HG02623 (cell line): ENCODE results near the gene LSM14A.
"Not testable (repeated sequence)": the region's sequence is repeated elsewhere in the genome, so short reads cannot be mapped to it uniquely, and the experiment has no call there.

ENCODE experiments used
- ATAC-seq: cut with Tn5 transposase; IDR thresholded peaks from one replicate; pipeline ENCODE4 v1.9.1; 2021; ENCODE audit warnings: moderate library complexity; ENCODE audit not compliant: unreplicated experiment

The LSM14A gene

DNA sequence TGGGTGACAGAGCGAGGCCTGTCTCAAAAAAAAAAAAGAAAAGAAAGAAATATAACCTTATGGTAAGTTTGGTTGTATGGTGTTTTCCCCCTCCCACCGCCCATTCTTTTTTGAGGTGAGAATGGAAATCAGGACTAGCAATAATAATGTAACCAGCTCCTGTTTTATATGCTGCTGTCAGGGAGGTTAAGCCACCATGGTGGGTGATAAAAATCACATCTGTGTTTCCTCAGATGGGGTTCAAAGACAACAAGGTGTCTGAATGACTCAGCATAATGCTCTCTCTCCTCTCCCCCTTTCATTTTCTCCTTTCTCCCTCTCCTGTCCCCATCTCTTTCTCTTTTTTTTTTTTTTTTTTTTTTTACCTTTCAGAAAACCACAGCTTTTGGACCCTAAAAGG, 53.7 kb downstream of the LSM14A start:
- no peak for ATAC-seq

DNA sequence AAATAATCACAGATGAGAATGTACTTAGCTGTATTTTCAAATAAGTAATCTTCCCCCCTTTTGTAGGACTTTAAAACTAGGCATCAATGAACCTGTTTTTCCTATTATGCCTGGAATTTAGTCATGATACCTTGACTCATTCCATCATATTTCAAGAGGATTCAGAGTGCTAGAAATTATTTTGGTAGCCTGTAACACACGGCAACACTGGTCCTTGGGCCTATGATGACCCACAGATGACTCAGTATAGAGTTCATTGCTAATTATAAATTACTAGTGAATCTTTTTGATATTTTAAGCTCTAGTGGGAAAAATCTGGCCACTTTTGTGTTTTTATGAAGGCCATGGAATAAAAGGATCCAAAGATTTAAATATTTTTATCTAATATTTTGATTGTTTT, 56.0 kb downstream of the LSM14A start:
- ATAC-seq = no peak

DNA sequence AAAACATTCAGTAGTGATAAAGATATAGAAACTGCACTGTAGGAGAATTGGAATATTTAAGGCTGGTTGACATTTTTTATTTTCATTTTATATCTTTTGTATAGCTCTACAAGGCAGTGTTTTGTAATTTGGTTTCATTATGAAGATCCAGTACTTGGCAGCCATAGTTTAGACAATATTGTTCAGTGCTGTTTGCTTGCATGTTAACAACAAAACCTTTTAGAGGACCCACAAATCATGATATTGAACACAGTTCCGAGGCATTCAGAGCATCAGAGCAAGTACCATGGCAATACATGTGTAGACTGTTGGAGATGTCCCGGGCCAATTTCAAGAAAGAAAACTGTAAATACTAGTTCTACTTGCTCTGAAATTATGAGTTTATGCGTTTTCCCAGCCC, 56.5 kb downstream of the LSM14A start:
- ATAC-seq = no peak

DNA sequence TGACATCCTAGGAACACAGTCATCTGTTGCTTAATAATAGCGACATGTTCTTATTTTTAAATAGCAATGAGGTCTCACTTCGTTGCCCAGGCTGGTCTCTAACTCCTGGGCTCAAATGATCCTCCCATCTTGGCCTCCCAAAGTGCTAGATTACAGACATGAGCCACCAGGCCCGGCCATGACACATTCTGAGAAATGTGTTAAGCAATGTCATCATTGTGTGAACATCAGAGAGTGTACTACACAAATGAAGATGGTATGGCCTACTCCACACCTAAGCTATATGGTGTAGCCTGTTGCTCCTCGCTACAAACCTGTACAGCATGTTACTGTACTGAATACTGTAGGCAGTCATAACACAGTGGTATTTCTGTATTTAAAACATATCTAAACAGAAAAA, 57.4 kb downstream of the LSM14A start:
- no peak for ATAC-seq

DNA sequence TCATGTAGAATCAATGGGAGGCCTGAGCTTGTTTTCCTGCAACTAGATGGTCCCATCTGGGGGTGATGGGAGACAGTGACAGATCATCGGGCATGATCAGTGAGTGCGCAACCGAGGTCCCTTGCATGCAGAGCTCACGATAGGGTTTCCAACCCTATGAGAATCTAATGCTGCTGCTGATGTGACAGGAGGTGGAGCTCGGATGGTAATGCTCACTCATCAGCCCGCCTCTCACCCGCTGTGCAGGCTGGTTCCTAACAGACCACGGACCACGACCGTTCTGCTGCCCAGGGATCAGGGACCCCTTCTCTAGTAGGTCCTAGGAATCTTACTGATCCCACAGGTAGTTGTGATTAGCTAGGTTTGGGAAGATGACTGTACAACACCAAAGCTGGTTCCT, 58.5 kb downstream of the LSM14A start:
- ATAC-seq = no peak

DNA sequence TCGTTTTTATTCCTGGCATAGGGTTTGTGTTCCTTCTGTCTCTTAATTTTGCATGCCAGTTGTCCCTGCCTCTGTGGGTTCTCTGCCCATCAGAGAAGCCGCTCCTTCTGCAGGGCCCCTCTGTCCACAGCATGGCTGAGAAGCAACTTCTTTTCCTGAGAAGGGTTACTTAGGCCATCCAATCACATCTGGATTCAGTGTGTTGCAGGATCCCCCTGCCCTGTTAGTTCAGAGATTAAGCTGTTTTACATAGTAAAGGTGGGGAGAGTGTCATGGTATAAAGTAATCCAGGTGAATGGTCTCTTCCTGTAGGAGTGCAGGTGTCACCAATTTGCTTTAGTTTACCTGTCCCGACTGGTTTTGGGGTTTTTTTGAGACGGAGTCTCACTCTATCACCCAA, 59.1 kb downstream of the LSM14A start:
- no peak for ATAC-seq

DNA sequence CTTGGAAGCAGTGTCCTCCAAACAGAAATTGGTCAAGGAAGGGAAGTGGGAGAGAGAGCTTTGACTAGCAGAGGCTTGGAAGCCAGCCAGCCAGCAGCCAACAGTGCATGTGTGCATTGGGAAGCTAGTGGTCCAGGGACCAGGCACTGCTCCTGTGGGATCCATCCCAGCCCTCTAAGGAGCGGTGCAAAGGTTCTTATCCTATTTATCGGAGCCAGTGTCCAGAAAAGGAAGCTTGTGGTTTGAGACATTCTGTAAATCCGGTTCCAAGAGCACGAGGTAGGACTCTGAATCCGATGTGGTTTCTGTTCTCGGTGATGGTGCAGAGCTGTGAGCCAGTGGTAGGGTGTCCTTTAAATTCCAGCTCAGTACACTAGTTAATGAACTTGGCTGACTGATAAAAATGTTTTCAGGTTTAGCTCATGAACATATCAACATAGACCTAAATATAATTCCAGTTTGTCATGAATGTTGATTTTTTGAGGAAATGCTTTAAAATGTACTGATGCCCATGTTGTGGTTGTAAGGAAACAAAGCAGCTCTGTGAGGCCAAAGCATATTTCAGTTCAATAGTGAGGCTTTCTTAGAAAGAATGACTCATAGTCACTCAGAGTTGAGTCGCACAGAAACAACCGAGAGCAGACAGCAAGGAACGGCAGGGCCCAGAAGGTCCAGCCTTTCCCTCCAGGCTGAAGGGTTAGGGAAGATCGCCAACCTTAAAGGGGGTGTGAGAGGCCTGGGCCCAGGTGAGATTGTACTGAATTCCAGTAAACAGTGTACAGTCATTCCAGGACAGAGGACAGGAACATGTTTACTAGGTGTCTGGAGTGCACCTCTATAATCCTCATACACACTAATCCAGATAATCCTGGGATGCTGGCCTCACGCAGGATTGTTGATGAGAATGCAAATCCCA, 60.5 kb downstream of the LSM14A start:
- ATAC-seq = no peak

DNA sequence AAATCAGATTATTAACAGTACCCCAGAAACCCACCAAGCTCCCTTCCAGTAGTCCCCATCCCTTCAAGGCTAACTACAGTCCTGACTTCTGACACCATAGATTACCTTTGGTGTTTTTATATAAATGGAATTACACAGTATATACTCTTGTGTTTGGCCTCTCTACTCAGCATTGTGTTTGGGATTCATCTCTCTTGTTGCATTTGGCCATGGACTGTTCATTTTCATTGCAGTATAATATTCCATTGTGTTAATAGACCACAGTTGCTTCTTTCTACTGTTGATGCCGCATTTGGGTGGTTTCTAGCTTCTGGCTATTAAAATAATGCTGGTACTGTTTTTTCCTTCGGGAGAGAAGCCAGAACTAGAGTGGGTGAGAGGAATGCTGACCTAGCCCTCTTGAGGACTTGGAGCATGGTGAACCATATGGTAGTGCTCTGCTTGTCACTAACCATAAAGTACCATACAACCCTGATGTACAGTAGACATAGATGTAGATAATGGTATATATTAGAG, 63.2 kb downstream of the LSM14A start:
- no peak for ATAC-seq

DNA sequence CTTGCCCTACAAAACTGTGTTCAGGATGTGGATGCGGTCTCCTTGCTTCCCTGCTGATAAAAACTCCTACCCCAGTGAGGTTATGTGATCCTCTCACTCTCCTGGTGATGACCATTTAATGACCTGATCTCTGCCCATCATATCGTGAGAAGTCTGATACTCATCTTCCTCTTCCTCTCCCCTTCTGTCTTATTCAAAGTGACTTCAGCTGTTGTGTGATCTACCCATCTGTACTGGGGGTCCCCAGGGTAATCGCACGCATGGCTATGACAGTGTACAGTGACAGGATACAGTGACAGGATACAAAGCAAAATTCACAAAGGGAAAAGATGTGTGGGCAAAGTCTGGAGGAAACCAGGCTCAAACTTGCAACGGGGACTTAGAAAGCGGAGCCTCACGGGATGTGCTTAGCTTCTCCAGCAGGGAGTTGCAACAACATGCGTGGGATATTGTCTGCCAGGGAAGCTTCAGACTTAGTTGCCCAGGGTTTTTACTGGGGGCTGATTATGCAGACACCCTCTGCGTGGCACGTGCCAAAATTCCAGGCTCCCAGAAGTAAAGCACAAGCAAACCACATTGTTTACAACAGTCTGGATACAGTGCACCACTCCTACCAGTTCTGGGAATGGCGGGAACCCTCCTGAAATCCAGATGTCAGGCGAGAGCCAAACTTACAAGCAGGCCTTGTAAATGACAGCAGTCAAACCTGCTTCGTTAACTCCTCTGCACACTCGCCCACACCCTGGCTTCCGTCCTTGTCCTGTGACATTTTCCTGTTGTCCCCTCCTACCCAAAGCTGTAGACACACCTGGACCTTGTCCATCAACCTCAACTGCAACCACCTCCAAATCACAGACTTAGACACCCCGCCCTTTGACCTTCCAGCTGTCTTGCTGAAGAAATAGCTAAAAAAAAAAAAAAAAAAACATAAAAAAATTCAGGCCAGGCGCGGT, 64.0 kb downstream of the LSM14A start:
- ATAC-seq = no peak

DNA sequence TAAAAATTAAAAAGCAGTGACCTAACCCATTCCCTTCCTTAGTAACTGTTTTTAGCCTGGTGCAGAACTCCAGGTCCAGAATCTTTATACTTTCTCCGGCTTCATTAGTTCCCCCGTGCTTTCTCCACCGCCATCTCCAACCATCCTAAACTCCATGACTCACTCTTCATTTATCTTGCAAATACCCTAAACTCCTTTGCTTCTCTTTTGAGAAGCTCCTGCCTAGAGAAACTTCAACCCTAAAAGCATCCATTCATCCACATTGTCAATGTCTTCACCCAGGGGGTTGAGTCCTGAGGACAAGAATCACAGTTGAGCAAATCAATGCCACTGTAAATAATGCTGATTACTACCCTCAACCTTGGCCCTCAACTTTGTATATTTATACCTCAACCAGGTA, 65.0 kb downstream of the LSM14A start:
- no peak for ATAC-seq

DNA sequence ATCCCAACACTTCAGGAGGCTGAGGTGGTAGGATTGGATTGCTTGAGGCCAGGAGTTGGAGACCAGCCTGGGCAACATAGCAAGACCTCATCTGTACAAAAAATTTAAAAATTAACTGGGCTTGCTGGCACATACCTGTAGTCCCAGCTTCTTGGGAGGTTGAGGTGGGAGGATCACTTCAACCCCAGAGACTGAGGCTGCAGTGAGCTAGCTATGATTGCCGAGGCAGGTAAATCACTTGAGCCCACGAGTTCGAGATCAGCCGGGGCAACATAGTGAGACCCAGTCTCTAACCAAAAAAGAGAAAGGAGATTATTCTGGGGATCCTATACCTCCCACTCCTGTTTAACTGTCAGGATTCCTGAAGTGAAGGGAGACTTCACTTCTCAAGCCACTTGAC, 65.6 kb downstream of the LSM14A start:
- no peak for ATAC-seq

DNA sequence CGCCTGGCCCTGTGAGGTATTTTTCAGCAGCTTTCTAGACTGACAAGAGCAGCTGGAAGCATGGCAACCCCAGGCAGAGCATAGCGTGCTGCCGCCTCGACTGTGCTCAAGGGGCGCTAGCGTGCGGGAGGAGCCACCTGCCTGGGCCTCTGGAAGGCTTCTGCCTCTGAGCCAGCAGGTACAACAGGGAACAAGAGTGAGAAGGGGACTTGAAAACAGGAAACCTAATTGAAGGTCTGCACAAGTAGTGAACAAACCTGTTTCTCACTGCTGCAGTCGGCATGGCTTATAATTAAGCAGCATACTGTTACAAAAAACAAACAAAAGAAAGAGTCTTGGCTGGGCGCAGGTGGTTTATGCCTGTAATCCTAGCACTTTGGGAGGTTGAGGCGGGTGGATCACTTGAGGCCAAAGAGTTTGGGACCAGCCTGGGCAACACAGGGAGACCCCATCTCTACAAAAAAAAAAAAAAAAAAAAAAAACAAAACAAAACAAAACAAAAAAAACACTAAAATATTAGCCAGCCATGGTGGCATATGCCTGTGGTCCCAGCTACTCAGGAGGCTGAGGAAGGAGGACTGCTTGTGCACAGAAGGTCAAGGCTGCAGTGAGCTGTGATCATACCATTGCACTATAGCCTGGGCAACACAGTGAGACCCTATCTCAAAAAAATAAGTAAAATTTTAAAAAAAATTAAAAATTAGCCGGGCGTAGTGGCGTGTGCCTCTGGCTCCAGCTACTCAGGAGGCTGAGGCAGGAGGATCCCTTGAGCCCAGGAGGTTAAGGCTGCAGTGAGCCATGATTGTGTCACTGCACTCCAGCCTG, 69.4 kb downstream of the LSM14A start:
- no peak for ATAC-seq

DNA sequence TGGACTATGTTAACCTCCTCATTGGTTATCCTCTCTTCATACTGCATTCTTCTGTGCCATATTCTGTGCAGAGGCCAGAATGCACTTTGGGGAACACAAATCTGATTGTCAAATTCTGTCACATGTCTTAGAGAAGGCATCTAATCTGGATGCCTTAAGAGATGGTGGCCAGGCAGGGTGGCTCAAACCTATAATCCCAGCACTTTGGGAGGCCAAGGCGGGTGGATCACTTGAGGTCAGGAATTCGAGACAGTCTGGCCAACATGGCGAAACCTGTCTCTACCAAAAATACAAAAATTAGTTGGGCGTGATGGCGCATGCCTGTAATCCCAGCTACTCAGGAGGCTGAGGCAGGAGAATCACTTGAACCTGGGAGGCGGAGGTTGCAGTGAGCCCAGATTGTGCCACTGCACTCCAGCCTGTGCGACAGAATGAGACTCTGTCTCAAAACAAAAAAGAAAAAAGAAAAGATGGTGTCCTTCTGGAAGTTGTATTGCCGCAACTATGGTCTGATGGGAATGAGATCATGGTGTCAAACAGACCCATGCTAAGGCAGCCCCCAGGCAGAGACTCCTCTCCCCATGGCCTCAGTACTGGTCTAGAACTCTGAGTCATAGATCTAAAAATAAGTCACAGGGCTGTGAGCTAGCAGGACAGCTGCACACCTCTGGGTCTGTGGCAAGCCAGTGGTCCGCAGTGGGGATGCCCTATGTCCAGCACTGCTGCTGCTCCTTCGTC, 71.0 kb downstream of the LSM14A start:
- not testable (repeated sequence) for ATAC-seq

DNA sequence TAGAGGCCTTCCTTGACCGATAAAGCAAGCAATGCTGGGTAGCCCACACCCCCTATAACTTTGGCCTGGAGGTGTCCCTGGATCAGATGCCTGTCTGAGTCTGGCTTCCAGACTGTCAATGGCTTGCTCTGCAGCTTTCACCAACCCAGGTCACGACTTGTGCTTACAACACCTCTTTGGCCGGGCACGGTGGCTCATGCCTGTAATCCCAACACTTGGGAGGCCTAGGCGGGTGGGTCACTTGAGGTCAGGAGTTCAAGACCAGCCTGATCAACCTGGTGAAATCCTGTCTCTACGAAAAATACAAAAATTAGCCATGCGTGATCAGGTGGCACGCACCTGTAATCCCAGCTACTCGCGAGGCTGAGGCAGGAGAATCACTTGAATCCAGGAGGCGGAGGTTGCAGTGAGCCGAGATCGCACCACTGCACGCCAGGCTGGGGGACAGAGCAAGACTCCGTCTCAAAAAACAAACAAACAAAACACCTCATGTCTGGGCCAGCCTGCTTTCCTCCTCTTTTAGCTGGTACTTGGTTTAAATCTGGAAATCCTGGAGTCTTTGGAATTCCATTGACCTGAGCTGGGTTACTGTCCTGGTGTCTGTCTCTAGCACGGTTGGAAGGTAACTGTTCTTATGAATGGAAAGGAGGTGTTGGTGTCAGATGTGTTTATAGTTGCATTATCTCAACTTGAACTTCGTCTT, 71.7 kb downstream of the LSM14A start:
- no peak for ATAC-seq

DNA sequence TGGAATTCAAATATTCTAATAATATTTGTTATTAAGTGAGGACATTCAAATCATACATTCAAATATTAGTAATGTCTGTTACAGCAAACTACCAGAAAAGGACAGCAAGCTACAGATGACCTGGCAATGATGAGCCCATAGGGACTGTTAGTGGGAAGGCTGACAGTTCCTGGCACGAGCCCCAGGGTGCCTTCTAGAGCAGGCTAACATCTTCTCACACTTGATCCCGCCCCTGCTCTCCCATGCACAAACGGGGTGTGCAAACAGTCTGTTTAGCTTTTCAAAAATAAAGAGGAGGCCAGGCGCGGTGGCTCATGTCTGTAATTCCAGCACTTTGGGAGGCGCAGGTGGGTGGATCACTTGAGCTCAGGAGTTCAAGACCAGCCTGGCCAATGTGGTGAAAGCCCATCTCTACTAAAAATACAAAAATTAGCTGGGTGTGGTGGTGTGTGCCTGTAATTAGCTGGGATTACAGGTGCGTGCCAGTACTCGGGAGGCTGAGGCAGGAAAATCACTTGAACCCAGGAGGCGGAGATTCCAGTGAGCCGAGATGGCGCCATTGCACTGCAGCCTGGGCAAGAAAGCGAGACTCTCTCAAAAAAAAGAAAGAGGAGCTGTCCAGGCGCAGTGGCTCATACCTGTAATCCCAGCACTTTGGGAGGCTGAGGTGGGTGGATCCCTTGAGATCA, 72.5 kb downstream of the LSM14A start:
- no peak for ATAC-seq

DNA sequence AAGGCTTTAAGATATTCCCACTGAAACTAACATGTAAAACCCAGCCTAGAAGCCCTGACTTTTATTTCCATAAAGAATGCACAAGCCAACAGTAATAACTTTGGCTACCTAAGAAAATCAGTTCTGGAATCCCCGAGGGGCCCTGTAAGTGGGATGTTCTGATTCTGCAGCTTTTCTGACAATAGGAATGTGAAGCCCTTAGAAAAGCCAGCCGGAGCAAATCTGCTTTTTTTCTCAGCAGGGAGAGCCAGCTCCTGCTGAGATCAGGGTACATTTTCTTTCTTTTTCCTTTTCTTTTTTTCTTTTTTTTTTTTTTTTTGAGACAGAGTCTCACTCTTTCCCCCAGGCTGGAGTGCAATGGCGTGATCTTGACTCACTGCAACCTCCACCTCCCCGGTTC, 74.0 kb downstream of the LSM14A start:
- no peak for ATAC-seq

DNA sequence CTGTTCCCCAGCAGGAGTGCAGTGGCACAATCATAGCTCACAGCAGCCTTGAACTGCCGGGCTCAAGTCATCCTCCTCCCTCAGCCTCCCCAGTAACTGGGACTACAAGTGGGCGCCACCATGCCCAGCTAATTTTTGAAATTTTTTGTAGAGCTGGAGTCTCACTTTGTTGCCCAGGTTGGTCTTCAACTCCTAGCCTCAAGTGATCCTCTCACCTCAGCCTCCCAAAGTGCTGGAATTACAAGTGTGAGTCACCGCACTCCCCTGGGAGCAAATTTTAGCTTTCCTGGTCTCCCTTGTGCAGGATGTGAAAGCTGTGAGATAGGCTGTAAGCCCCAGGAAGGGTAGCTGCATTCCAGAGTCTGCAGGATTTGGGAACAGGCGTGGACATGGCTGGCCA, 76.6 kb downstream of the LSM14A start:
- ATAC-seq = no peak

DNA sequence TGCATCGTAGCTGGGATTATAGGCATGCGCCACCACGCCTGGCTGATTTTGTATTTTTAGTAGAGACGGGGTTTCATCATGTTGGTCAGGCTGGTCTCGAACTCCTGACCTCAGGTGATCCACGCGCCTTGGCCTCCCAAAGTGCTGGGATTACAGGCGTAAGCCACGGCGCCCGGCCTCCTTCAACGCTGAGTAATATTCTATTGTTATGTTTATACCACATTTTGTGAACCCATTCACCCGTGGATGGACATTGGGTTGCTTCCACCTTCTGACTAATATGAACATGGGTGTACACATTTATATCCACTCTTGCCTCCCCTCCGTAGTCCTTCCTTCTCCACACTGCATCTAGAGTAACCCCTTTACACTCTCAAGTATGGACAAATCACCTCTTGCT, 80.9 kb downstream of the LSM14A start:
- ATAC-seq = not testable (repeated sequence)

DNA sequence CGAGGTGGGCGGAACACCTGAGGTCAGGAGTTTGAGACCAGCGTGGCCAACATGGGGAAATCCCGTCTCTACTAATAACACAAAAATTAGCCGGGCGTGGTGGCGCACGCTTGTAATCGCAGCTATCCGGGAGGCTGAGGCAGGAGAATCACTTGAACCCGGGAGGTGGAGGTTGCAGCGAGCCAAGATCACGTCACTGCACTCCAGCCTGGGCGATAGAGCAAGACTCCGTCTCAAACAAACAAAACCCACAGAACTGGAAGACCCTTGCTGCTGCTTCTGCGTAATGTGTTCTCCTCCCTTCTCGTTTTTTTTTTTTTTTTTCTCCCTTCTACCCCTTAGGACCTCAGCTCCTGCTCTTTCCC, 81.4 kb downstream of the LSM14A start:
- not testable (repeated sequence) for ATAC-seq
